Suppressor macrophage (primary cell): Measurements from ENCODE around the gene PRSS50.
A peak's percentile ranks its signal among the peaks of the same experiment; 100 is the strongest.

ENCODE experiments used
- DNase-seq, 4 experiments: peaks; one replicate each; pipeline ENCODE4 v3.0.0-alpha.2; 2020 to 2022

The PRSS50 gene

GRCh38 chr3:46725621-46726314, 8.1 kb upstream of the PRSS50 start:
- no peak for DNase-seq

GRCh38 chr3:46724424-46724823, 6.8 kb upstream of the PRSS50 start:
- no peak for DNase-seq

- DNase-seq, result no peak
Observed at GRCh38 chr3:46722443-46722842, 4.8 kb upstream of the PRSS50 start.

GRCh38 chr3:46721009-46721408, 3.3 kb upstream of the PRSS50 start:
- DNase-seq, result no peak

GRCh38 chr3:46719735-46720271, 2.1 kb upstream of the PRSS50 start:
- no peak for DNase-seq

- DNase-seq, result no peak
Observed at GRCh38 chr3:46719044-46719565, 1.4 kb upstream of the PRSS50 start.

GRCh38 chr3:46716461-46717441, 918 bp downstream of the PRSS50 start:
- DNase-seq, result no peak

GRCh38 chr3:46715507-46716175, 2.0 kb downstream of the PRSS50 start:
- no peak for DNase-seq

GRCh38 chr3:46714728-46715506, 2.8 kb downstream of the PRSS50 start:
- no peak for DNase-seq

- DNase-seq, result no peak
Observed at GRCh38 chr3:46713898-46714552, 3.6 kb downstream of the PRSS50 start.

- no peak for DNase-seq
Observed at GRCh38 chr3:46713050-46713897, 4.4 kb downstream of the PRSS50 start.

- DNase-seq, result no peak
Observed at GRCh38 chr3:46712191-46713049, 5.2 kb downstream of the PRSS50 start.

GRCh38 chr3:46711760-46712159, 5.9 kb downstream of the PRSS50 start:
- DNase-seq, result no peak

GRCh38 chr3:46711305-46711704, 6.4 kb downstream of the PRSS50 start:
- DNase-seq, result peak; percentile 29 to 73 (median 60)

- no peak for DNase-seq
Observed at GRCh38 chr3:46710671-46711295, 6.9 kb downstream of the PRSS50 start.

GRCh38 chr3:46710229-46710628, 7.4 kb downstream of the PRSS50 start:
- no peak for DNase-seq

GRCh38 chr3:46709721-46710120, 7.9 kb downstream of the PRSS50 start:
- DNase-seq, result no peak

- DNase-seq, result no peak
Observed at GRCh38 chr3:46709157-46709654, 8.5 kb downstream of the PRSS50 start.
